ENCODE results near the gene HLA-B. TPM values are rescaled to one million over a fixed set of nuclear protein-coding genes. Genes with fewer than 3 reads are reported as not detected.

HLA-B gene
- total RNA-seq, 1 donor from 2014 or later = 409 TPM

DNA sequence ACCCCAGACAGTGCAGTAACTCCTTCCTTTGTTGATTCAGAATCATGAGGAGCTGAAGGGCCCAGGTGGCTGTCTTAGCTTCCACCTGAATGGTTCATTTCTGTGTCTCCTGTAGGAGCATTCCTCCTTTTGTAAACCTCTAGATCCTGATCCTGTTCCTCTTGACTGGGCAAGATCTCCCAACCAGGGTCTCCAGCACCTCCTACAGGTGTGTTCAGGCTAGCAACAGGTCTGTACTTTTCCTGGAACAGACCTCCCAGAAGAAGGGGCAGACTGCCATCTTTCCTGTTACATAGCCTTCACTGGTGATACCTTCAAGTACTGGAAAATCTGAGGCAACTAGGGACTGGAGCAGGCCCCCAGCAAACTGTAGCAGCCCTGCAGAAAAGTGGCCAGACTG lies 35.2 kb downstream of the HLA-B start:
- intact Hi-C loops (cut with DNase I) = no loop called here
- DNase-seq (ENCODE audit: low spot score) = no peak

GRCh38 chr6:31321005-31321707 lies 35.8 kb downstream of the HLA-B start:
- intact Hi-C loops (cut with DNase I) = no loop called here

GRCh38 chr6:31317036-31317435 lies 39.9 kb downstream of the HLA-B start:
- DNase-seq (ENCODE audit: low spot score) = no peak
- intact Hi-C loops (cut with DNase I) = no loop called here

More at GRCh38 chr6:31321005-31321707, 35.8 kb downstream of the HLA-B start:
- no peak for DNase-seq (ENCODE audit: low spot score)

GRCh38 chr6:31309641-31310040 lies 47.3 kb downstream of the HLA-B start:
- intact Hi-C loops (cut with DNase I) = no loop called here

DNA sequence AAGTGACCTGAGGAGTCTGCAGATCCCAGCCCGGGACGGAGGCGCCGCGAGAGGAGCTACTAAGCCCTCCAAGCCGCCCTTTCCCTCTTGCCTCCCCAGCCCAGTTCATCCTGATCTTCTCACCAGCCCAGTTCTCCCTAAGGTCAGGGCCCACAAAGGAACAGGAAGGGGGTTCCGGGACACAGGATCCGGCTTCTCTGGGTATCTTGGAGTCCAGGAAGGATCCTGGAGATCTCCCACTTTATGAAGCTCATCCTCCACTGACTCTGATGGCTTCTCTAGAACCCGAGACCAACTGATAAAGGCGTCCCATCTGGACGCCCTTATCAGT lies 48.2 kb downstream of the HLA-B start:
- intact Hi-C loops (cut with DNase I) = no loop called here
- DNase-seq (ENCODE audit: low spot score) = no peak

More at GRCh38 chr6:31309641-31310040, 47.3 kb downstream of the HLA-B start:
- DNase-seq (ENCODE audit: low spot score) = no peak

- intact Hi-C loops (cut with DNase I) = no loop called here
- DNase-seq (ENCODE audit: low spot score) = peak; percentile 85
Observed at GRCh38 chr6:31308050-31308844, 48.7 kb downstream of the HLA-B start.

GRCh38 chr6:31307669-31308049 lies 49.3 kb downstream of the HLA-B start:
- intact Hi-C loops (cut with DNase I) = no loop called here
- DNase-seq (ENCODE audit: low spot score) = no peak

DNA sequence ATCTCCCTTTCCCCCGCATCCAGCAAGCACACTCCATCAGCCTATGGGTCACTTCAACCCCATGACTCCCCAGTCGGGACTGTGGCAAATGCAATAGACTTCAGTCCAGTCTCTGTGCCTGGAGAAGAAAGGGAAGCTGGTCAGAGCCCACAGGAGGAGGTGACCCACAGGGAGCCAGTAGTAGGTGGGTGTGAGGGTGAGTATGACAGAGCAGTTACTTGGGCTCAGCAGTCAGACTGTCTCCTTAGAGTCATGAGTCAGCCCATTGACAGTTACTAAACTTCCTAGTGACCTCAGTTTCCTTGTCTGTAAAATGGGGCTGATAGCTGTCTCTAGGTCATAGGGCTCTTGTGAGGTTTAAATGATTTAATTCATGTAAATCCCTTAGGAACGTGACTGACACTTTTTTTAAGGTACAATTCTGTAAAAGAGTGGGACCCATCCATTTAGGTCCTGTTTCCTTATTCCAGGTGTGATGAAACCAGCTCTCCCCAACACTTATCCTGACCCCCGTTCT lies 51.2 kb downstream of the HLA-B start:
- no peak for DNase-seq (ENCODE audit: low spot score)
- intact Hi-C loops (cut with DNase I) = no loop called here

DNA sequence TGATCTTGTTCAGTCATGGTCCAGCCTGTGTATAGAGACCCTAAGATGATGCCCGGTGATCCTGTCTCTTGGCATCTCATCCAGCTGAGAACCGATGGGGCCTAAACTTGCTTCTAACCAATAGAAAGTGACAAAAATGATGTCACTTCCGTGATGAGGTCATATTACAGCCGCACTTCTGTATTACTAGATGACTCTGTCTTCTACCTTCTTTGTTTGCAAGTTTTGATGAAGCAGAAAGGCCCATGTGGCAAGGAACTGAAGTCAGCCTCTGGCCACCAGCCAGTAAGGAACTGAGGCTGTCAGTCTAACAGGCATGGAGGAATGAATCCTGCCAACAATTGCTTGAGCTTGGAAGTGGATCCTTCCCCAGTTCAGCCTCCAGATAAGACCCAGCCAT lies 52.3 kb downstream of the HLA-B start:
- intact Hi-C loops (cut with DNase I) = no loop called here
- no peak for DNase-seq (ENCODE audit: low spot score)

Small RNA genes lying within 50 kb of the gene (microRNA-seq; reads per million reads assigned to microRNA genes)
- not detected for gene MIR6891

Other genes with a start within 250 kb of the HLA-B start
- gene C6orf15, start 244.6 kb downstream of the HLA-B start, total RNA-seq = not detected
- 3.9 TPM for gene PSORS1C1, start 242.4 kb downstream of the HLA-B start, total RNA-seq
- not detected for gene CDSN, start 236.7 kb downstream of the HLA-B start, total RNA-seq
- not detected for gene PSORS1C2, start 218.1 kb downstream of the HLA-B start, total RNA-seq
- gene CCHCR1, start 199.4 kb downstream of the HLA-B start, total RNA-seq = 11.1 TPM
- 2.4 TPM for gene TCF19, start 198.6 kb downstream of the HLA-B start, total RNA-seq
- gene POU5F1, start 186.5 kb downstream of the HLA-B start, total RNA-seq = 1.0 TPM
- 237 TPM for gene HLA-C, start 85.1 kb downstream of the HLA-B start, total RNA-seq
- 12.7 TPM for gene MICA, start 46.4 kb upstream of the HLA-B start, total RNA-seq
- 1.9 TPM for gene MICB, start 141.0 kb upstream of the HLA-B start, total RNA-seq
- not detected for gene MCCD1, start 171.8 kb upstream of the HLA-B start, total RNA-seq
- gene DDX39B, start 184.8 kb upstream of the HLA-B start, total RNA-seq = 201 TPM
- 2.6 TPM for gene ATP6V1G2, start 189.4 kb upstream of the HLA-B start, total RNA-seq
- gene NFKBIL1, start 190.4 kb upstream of the HLA-B start, total RNA-seq = 9.5 TPM
- gene LTA, start 215.1 kb upstream of the HLA-B start, total RNA-seq = not detected
- gene TNF, start 218.4 kb upstream of the HLA-B start, total RNA-seq = 0.38 TPM
- 0.86 TPM for gene LTB, start 225.2 kb upstream of the HLA-B start, total RNA-seq
- gene LST1, start 229.1 kb upstream of the HLA-B start, total RNA-seq = 5.4 TPM
- not detected for gene NCR3, start 235.8 kb upstream of the HLA-B start, total RNA-seq

Measured in cardiac septum (tissue), 1 donor.